Measurements from ENCODE around the gene KRTAP1-4. TPM values are rescaled to one million over a fixed set of nuclear protein-coding genes. Genes with fewer than 3 reads are reported as not detected.
"Not testable (repeated sequence)": the region's sequence is repeated elsewhere in the genome, so short reads cannot be mapped to it uniquely, and the experiment has no call there.

KRTAP1-4 gene
- total RNA-seq, 4 donors from 2014 or later: not detected

DNA sequence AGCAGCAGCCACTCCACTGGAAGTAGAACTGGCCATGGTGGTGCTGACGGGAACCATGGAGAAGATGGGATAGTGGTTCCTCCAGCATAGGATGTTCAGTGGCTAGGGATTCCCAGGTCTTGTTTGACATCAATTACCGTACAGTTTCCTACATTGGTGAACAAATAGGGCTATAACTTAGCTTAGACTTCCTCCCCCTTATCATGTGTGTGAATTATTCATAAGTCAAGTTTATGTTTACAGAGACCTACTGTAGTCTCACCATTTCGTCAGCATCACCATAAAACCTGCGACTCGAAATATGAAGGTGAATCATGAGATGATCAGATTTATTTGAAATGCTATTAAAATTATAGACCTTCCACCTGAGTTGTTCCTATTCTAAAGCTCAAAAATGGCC is 28.7 kb upstream of the KRTAP1-4 start:
- intact Hi-C loops (cut with DNase I; ENCODE audit: low total_unique reads): no loop called here
- Histone ChIP-seq H3K27ac (no peak overlapping the region), H3K4me1 (no peaks in the 10 kb centered on the region), H3K9me3 (no peaks in the 10 kb centered on the region), H3K27me3 (peaks cover 18% of the 10 kb centered on the region), H3K4me3 (no peak overlapping the region), H3K36me3 (no peaks in the 10 kb centered on the region)
- 79% methylated on average over 5 of the region's 5 CpGs; no CpG with 5 or more reads in 1 of the 2 donors for WGBS, 2 donors (ENCODE audit: low coverage in 1 of 2)
- in situ Hi-C loops (cut with MboI; ENCODE audit: low pct_ligation_motif_present in 1 of 4, low pct_unique_long_range_greater_than_20kb in 1 of 4, low sequenced_read_pairs in 3 of 4): no loop called here
- TF ChIP-seq EP300 (IDR thresholded peaks at IDR 0.05; ENCODE audit: low read depth) (no peak), POLR2A (IDR thresholded peaks at IDR 0.05) (no peak), POLR2AphosphoS5 (IDR thresholded peaks at IDR 0.05) (no peak)
- TF ChIP-seq, protein P1, sequence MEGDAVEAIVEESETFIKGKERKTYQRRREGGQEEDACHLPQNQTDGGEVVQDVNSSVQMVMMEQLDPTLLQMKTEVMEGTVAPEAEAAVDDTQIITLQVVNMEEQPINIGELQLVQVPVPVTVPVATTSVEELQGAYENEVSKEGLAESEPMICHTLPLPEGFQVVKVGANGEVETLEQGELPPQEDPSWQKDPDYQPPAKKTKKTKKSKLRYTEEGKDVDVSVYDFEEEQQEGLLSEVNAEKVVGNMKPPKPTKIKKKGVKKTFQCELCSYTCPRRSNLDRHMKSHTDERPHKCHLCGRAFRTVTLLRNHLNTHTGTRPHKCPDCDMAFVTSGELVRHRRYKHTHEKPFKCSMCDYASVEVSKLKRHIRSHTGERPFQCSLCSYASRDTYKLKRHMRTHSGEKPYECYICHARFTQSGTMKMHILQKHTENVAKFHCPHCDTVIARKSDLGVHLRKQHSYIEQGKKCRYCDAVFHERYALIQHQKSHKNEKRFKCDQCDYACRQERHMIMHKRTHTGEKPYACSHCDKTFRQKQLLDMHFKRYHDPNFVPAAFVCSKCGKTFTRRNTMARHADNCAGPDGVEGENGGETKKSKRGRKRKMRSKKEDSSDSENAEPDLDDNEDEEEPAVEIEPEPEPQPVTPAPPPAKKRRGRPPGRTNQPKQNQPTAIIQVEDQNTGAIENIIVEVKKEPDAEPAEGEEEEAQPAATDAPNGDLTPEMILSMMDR (IDR thresholded peaks at IDR 0.05): no peak
- DNase-seq: no peak

DNA sequence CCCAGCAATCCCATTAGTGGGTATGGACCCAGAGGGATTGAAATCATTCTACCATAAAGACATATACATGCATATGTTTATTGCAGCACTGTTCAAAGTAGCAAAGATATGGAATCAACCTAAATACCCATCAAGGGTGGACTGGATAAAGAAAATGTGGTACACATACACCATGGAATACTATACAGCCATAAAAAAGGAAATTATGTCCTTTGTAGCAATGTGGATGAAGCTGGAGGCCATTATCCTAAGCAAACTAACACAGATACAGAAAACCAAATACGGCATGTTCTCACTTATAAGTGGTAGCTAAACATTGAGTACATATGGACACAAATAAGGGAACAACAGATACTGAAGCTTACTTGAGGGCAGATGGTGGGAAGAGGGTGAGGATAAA is 27.6 kb upstream of the KRTAP1-4 start:
- TF ChIP-seq POLR2A (IDR thresholded peaks at IDR 0.05) (no peak), EP300 (IDR thresholded peaks at IDR 0.05; ENCODE audit: low read depth) (no peak), POLR2AphosphoS5 (IDR thresholded peaks at IDR 0.05) (no peak)
- TF ChIP-seq, protein P1 (IDR thresholded peaks at IDR 0.05): no peak
- no peak for DNase-seq
- no peaks in the 10 kb centered on the region for H3K9me3 ChIP-seq
- H3K36me3 ChIP-seq: no peaks in the 10 kb centered on the region
- WGBS, 2 donors (ENCODE audit: low coverage in 1 of 2): 84 to 93% methylated on average over 1 of the region's 1 CpG
- intact Hi-C loops (cut with DNase I; ENCODE audit: low total_unique reads): no loop called here
- in situ Hi-C loops (cut with MboI; ENCODE audit: low pct_ligation_motif_present in 1 of 4, low pct_unique_long_range_greater_than_20kb in 1 of 4, low sequenced_read_pairs in 3 of 4): no loop called here
- H3K4me1 ChIP-seq: no peaks in the 10 kb centered on the region
- H3K4me3 ChIP-seq: no peak overlapping the region
- no peak overlapping the region for H3K27ac ChIP-seq
- peaks cover 17% of the 10 kb centered on the region for H3K27me3 ChIP-seq

DNA sequence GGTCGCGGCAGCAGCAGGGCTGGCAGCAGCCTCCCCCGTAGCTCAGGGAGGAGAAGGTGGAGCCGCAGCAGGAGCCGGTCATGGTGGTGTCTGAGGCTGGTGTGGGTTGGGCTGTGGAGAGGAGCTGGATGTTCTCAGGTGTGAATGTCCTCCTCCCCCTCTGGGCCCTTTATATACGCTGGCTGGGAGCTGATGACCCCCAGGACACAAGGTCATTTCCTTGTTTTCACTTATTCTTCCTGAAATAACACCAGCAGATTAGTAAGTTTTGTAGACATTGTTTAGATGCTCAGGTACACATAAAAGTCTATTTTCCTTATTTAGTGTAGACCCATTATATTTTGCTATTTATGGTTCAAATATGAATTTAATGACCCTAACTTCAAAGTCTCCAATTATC is 25.1 kb upstream of the KRTAP1-4 start, which contains the start of gene KRTAP2-2:
KRTAP2-2 (minus strand) TSS at position 101 of the 400 bp plus-strand sequence; CDS start at position 82, 19 bp downstream.
- DNase-seq; in situ Hi-C loops (cut with MboI; ENCODE audit: low pct_ligation_motif_present in 1 of 4, low pct_unique_long_range_greater_than_20kb in 1 of 4, low sequenced_read_pairs in 3 of 4); H3K9me3 ChIP-seq; H3K4me3 ChIP-seq; H3K27me3 ChIP-seq; H3K36me3 ChIP-seq; H3K4me1 ChIP-seq; intact Hi-C loops (cut with DNase I; ENCODE audit: low total_unique reads); H3K27ac ChIP-seq: not testable (repeated sequence)
- 40 to 73% methylated on average over 1 to 2 of the region's 6 CpGs for WGBS, 2 donors (ENCODE audit: low coverage in 1 of 2)

DNA sequence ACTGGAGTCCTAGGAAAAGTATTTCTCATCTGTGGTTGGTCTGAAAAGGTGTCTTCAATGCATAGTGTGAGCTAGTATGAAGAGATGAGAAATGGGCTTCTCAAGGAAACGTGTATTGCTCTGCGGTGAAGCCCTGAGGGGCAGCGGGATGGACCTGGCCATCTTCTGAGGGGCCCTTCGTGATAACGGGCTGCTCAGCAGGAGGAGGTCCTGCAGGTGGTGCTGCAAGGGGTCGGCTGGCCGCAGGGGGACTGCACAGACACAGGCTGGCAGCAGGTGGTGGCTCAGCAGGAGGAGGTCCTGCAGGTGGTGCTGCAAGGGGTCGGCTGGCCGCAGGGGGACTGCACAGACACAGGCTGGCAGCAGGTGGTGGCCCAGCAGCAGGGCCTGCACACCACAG is 24.6 kb upstream of the KRTAP1-4 start:
- 62 to 78% methylated on average over 5 to 7 of the region's 9 CpGs for WGBS, 2 donors (ENCODE audit: low coverage in 1 of 2)
- in situ Hi-C loops (cut with MboI; ENCODE audit: low pct_ligation_motif_present in 1 of 4, low pct_unique_long_range_greater_than_20kb in 1 of 4, low sequenced_read_pairs in 3 of 4); H3K27me3 ChIP-seq; H3K4me3 ChIP-seq; H3K9me3 ChIP-seq; H3K27ac ChIP-seq; H3K36me3 ChIP-seq; H3K4me1 ChIP-seq; DNase-seq; intact Hi-C loops (cut with DNase I; ENCODE audit: low total_unique reads): not testable (repeated sequence)

DNA sequence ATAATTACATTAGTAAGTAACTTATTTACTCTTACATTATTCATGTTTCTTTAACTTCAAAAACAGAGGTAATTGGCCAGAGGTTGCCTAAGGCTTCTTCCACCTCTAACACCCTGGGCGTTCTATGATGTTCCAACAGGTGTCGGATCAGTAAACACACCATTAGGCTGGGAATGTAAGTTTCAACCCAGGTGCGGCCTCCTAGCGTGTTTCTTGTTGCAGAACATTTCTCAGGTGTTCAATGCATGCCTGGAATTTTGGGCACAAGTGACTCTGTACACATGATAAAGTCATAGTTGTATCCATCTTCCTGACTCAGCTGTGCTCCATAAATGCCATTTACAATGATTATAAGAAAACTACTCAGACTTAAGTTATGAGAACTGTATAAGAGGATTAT is 24.0 kb upstream of the KRTAP1-4 start:
- in situ Hi-C loops (cut with MboI; ENCODE audit: low pct_ligation_motif_present in 1 of 4, low pct_unique_long_range_greater_than_20kb in 1 of 4, low sequenced_read_pairs in 3 of 4): no loop called here
- H3K36me3 ChIP-seq: no peaks in the 10 kb centered on the region
- H3K27me3 ChIP-seq: peaks cover 11% of the 10 kb centered on the region
- no peaks in the 10 kb centered on the region for H3K4me1 ChIP-seq
- no peak overlapping the region for H3K4me3 ChIP-seq
- H3K9me3 ChIP-seq: no peaks in the 10 kb centered on the region
- TF ChIP-seq EP300 (IDR thresholded peaks at IDR 0.05; ENCODE audit: low read depth) (no peak), POLR2A (IDR thresholded peaks at IDR 0.05) (no peak), POLR2AphosphoS5 (IDR thresholded peaks at IDR 0.05) (no peak)
- TF ChIP-seq, protein P1 (IDR thresholded peaks at IDR 0.05): no peak
- no peak overlapping the region for H3K27ac ChIP-seq
- DNase-seq: no peak
- intact Hi-C loops (cut with DNase I; ENCODE audit: low total_unique reads): no loop called here
- WGBS, 2 donors (ENCODE audit: low coverage in 1 of 2): 80 to 84% methylated on average over 1 to 4 of the region's 4 CpGs

Measured in transverse colon (tissue), 4 donors.